NCI-H524 treated with DMSO at 0.1 percent for 48 hours (cell line): ENCODE results near the gene WDR76.

Experiments
- DNase-seq: peaks from one replicate; lab custom pipeline; 2025; lab: John Stamatoyannopoulos, UW

The WDR76 gene

GRCh38 chr15:43877371-43877770, 50.6 kb downstream of the WDR76 start:
- no peak for DNase-seq

DNA sequence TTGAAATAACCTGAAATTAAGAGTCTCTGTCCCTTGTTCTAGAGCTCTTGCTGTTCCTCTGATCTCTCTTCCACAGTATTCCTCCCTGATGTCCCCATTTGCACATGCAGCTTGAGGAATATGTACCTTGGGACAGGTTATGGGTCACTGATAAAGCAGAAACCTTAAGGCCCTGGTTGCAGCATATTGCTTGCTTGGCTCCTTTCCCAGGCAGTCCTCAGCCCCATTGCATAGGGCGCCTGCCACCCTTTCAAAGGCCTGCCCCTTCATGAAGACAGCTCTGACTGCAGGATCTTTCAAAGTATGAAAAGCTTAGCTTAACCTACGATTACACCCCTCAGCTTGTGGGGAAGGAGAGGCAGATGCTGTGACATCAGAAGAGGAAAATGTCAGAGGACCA, 51.6 kb downstream of the WDR76 start:
- DNase-seq = no peak

DNA sequence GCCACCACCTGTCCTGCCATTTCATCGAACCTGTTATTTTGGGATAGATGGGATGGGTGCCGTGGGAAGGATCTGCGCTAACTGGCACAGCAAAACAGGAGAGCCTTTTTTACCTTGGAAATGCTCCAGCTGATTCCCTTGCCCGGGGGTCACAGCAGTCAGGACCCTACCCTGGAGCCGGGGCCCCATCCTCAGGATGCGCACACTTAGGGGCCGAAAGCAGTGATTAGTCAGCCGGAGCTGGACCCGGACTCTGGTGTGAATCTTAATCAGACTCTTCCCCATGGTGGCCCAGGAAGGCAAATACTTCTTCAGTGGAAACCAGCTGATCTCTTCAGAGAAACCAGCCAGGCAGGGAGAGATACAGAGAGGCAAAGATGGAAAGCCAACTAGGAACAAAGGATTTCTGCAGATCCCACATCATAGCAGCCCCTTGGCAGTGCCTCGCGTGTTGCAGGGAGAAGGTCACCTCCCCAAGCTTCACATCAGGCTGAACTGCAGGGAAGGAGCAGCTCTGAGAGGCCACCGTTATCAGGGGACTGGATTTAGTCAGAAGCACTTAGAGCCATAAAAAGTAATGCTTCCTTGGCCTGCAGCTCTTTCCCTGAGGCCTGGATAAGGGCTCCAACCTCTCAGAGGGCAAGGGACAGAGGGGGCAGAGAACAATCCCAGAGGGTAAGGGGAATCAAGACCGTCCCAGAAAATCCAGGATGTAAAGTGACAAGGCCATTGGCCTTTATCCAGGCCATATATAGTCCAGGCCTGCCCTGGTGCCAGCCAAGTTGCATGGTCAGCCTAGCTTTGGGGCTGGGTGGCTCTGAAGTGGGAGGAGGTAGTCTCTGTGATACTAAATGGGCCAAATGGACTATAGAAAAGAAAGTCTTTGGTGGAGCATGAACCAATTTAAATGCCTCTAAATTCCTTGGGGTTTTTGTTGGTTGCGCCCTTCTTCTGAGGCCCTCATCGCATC, 52.9 kb downstream of the WDR76 start:
- DNase-seq = no peak

DNA sequence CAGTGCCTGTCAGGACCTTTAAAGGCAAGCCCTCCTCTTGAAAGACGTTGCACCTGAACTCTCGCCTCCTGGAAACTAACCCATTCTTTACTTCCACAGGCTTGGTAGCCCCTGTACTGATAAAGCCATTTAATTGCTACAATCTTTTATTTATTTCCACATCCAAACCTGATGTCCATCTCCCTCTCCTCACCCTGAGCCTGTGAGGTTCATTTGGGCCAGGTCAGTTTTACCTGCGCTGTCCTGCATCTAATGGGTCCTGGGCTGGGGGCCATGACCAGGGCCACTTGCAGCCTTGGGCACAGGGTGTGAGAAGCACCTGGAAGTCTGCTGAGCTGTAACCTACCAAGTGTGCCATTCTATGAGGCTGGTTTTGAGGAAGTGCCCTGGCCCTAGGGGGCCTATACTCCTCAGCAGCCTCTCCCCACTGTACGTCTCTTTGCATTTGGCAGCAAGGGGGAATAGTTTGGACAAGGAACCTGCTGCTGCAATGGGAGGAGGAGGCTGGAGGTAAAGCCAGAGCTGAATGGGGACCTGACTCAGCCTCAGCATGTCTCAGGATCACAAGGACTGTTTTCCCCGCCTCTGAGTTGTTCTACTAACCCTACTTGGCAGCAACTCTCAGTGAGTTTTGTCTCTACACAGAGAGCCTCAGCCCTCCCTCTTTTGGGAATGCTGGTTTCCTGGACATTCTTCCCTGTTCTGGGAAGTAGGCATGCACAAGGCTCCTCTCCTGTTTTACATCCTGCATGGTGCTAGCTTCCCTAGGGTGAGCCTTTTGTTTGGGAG, 53.8 kb downstream of the WDR76 start:
- DNase-seq = no peak

DNA sequence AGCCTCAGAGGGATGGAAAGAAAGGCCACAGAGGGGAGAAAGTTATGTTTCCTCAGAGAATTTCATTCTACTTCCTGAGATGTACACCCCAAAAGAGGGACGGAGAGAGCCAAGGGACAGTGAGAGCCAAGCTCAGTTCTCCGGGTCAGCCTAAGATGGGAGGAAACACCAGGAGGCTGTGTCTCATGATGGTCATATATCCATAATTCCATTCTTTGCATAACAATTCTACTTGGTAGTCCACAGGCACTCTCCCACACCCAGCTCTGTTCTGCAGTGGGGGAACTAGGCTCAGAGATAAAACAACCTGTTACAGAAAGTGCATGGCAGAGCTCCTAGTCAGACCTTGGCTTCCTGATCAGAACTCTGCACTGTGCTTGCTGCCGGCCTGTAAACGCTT, 54.4 kb downstream of the WDR76 start:
- no peak for DNase-seq

DNA sequence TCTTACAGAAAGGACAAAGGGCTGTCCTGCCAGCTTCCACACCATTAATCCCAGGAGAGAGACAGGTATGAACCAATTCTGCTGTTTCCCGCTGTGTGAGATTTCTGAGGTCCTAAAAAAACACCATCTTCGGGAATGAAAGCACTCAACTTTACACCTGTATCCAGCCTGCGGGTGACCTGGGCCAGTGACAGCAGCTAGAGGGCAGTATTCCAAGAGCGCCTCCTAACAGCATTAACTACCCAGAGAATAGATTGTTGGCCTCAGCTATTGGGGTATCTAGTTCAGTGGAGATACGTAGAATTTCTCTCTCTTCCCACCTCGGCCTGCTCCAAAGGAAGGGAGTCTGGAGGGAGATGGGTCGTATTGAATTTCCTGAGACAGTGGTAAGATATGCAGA, 55.1 kb downstream of the WDR76 start:
- DNase-seq = no peak

- DNase-seq = no peak
Observed at GRCh38 chr15:43883571-43883970, 56.8 kb downstream of the WDR76 start.

DNA sequence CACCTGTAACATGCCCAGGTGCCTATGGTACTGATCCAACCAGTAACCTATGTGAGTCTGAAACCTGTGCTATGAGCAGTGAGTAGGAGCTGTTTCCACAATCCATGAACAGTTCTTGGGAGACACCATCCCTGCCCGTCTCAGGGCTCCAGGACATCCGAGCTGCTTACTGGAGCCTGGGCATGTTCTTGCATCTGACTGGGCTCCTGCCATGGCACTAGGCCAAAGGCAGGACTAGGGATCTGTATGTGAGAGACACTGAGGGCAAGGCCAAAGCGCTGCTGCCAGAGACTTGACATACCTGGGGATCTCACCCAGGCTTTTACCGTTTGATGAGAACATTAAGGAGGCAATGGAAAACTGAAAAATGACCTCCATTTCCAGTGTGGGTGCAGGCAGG, 59.8 kb downstream of the WDR76 start:
- no peak for DNase-seq

DNA sequence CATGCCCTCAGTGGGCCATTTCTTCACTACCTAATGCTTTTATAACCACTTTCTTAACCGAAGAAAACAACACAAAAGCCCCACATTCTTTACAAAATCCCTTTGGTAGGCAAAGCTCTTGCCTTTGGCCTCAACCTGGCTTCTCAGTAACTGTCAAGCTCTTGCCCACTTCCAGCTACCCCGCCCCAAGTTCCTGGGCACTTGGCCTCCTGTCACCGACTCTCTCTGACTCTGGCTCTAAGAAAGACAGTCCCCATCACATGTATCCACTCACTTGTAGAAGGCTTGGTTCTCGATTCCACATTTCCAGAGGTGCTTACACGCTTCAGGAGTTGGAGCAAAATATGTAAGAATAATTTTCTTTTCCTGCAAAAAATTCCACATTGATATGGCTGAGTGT, 61.1 kb downstream of the WDR76 start:
- DNase-seq = no peak

GRCh38 chr15:43889042-43889441, 62.2 kb downstream of the WDR76 start:
- DNase-seq = no peak

GRCh38 chr15:43893956-43894355, 67.2 kb downstream of the WDR76 start:
- no peak for DNase-seq

DNA sequence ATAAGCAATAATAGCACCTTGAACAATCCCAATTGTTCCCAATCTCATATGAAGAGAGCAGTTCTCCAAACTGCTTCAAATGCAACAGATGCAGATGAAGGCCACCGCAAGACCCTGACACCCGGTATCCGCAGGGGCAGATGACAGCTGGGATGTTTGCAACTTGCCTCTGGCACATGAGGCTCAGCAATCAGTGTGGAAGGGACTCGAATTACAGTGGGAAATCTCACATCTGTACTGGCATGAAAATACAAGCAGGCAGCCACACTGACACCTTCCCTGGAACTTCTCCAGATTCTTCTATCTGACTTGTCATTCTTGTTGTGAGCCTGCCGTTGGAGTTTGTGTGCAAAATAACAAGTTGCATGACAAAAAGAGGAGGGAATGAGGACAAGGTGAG, 68.8 kb downstream of the WDR76 start:
- DNase-seq = no peak

DNA sequence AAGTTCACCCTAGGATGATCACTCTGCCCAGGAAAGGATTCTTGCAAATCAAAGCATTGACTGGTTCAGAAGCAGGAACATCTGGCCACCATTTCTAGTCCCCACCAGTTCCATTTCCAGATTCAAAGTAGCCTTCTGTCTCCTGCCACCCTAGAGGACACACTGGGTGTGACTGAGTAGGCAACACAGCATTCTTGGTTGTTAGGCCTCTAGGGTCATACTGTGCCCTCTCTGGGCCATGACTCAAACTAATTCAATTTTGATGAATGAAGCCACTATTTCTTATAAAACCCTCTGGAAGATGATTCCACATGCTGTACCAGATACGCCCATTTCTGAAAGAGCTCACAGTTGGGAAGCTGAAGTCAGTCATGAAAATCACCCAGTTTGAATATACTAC, 69.7 kb downstream of the WDR76 start:
- no peak for DNase-seq

DNA sequence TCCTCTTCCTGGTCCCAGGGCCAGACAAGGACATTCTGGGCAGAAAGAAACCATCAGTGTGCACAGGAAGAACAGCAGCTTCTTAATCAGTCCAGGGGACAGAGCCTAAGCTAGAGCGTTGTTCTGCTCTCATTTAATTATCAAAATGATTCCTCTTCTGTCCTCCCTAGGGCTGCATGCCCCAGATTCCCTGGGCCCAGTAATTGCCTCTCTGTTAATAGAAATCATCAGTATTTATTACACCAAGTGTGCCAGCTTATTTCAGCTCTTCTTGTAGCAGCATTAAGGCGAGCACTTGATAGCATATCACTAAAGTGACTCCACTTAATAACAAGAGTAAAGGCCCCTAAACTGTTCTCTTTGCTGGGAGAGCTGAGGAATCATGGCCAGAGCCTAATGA, 72.1 kb downstream of the WDR76 start:
- DNase-seq = no peak

- no peak for DNase-seq
Observed at GRCh38 chr15:43899928-43900327, 73.1 kb downstream of the WDR76 start.

- no peak for DNase-seq
Observed at GRCh38 chr15:43900996-43901395, 74.2 kb downstream of the WDR76 start.

DNA sequence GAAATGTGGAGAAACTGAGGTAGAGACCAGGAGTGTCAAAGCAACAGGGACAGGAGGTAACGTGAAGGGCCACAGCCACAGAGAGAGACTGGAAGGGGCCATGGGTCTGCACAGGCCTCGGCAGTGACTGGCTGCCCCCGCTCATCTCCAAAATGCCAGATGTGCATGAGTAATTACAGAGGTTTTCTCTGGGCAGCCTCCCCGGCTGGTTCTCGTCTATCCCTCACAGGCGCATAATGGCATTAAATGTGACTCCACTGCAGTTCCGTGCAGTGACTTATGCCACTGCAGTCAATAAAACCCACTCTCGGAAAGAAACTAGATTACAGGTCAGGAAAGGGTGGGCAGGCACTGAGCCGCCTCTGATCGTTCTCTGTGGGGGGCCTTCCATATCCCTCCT, 74.7 kb downstream of the WDR76 start:
- DNase-seq = no peak

GRCh38 chr15:43903864-43904290, 77.1 kb downstream of the WDR76 start:
- DNase-seq = peak; percentile 21

DNA sequence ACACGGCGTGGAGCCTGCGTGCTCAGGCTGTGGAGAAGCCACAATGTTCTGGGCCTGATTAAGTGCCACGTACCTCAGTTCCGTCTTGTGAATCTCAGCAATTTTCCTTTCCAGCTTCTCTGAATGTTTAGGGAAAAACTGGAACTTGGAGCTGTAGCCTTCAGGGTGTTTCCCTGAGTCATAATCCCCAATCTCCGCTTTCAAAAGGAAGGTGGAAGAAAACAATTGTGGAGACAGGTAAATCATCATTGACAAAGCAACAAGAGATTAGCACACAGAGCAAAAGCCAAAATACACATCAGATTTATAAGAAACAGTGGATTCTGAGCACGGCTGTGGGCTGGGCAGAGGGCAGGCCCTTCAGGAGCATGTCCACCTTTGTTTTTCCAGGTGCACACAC, 79.0 kb downstream of the WDR76 start:
- DNase-seq = no peak

DNA sequence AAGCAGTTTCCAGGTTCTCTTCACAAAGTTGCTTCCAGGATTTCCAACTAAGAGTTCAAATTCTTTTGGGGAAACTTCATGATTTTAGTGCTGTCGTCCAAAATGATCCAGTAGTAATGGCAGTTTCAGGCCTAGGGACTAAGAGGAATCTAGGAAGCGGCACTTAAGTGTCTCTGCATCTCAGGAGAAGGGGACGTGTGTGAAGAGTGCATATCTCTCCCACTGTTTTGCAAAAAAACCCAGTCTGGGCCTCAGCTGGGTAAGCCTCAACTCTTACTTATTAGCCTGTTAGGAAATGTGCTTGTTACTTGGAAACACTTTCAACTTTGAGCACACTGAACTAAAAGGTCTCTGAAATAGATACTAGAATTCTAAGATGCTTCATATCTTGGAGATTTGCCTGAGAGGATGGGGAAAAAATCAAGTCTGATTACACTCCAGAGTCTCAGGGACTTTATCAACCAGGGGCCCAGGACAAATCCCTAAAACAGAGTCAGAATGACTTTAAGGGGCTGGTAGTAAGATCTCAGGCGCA, 81.8 kb downstream of the WDR76 start:
- no peak for DNase-seq

DNA sequence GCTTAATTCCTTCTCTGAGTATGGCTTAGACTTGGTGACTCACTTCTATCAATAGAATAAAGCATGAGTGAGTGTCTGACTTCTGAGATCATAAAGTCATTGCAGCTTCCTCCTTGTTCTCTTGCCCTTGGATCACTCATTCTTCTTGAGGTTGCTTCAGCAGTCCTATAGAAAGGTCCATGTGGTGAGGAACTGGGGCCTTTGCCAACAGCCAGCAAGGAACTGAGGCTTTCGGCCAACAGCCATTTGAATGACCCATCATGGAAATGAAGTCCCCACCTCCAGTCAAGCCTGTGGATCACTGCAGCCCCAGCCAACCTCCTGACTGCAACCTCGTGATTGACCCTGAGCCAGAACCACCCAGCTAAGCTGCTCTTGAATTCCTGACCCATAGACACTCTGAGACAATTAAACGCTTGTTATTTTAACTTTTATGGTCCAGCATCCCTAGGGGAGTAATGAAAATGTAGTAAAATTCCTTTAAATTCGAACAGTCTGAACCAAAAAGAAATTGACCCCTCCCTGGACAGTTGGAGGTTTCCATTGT, 84.5 kb downstream of the WDR76 start:
- no peak for DNase-seq

GRCh38 chr15:43912208-43912607, 85.4 kb downstream of the WDR76 start:
- DNase-seq = no peak
